ENCODE data around the gene ATF7IP2. TPM values are rescaled to one million over a fixed set of nuclear protein-coding genes. Genes with fewer than 3 reads are reported as not detected.

The ATF7IP2 gene
- total and polyA plus RNA-seq, 9 of the 15 experiments (the other 6 are each of a cell fraction or from before 2014, with no cell fraction given) = 131 to 515 (median 196) TPM

GRCh38 chr16:10356870-10357842, 28.7 kb upstream of the ATF7IP2 start (continued):
- TF ChIP-seq ADNP (tag; IDR thresholded peaks at IDR 0.05) (no peak), ZNF224 (CRISPR knock-in tag; IDR thresholded peaks at IDR 0.05) (no peak), ZNF41 (CRISPR knock-in tag; conservative IDR thresholded peaks at IDR 0.05) (peak; percentile 60; the same call in 1 of the 2 replicates), GABPA (tag; conservative IDR thresholded peaks at IDR 0.05; ENCODE audit: low read depth) (no peak), NFATC3 (IDR thresholded peaks at IDR 0.05) (no peak), RHOXF2B (CRISPR knock-in tag; conservative IDR thresholded peaks at IDR 0.05) (no peak), ARID2 (IDR thresholded peaks at IDR 0.05) (no peak), ZBTB7A (IDR thresholded peaks at IDR 0.05; ENCODE audit: borderline replicate concordance, control insufficient read depth, low read depth, low read length) (no peak), CAMTA2 (CRISPR knock-in tag; conservative IDR thresholded peaks at IDR 0.05) (no peak), STAG1 (CRISPR knock-in tag; IDR thresholded peaks at IDR 0.05; ENCODE audit: borderline replicate concordance) (no peak), ATF3 (IDR thresholded peaks at IDR 0.05) (no peak), ATF3 (CRISPR knock-in tag; conservative IDR thresholded peaks at IDR 0.05) (no peak), CTCFL (IDR thresholded peaks at IDR 0.05; ENCODE audit: borderline replicate concordance, insufficient read depth, low read depth, low read length, poor library complexity, severe bottlenecking) (no peak), ZNF282 (CRISPR knock-in tag; IDR thresholded peaks at IDR 0.05) (no peak), NR1H2 (CRISPR knock-in tag; IDR thresholded peaks at IDR 0.05) (no peak), MTF1 (CRISPR knock-in tag; IDR thresholded peaks at IDR 0.05; ENCODE audit: borderline replicate concordance) (no peak), RCOR1 (IDR thresholded peaks at IDR 0.05; ENCODE audit: borderline replicate concordance in 1 of 2, low read depth in 2 of 2, low read length in 2 of 2) (peak in 1 of 2 experiments; percentile 92; a peak in 2 of 4 replicates), CTBP1 (IDR thresholded peaks at IDR 0.05; ENCODE audit: borderline replicate concordance) (no peak), SRSF3 (IDR thresholded peaks at IDR 0.05; ENCODE audit: insufficient read depth, low read length) (no peak), RBM22 (IDR thresholded peaks at IDR 0.05; ENCODE audit: low read depth, low read length, poor library complexity, severe bottlenecking) (no peak), MAZ (CRISPR knock-in tag; conservative IDR thresholded peaks at IDR 0.05 in 1 of 2, IDR thresholded peaks at IDR 0.05 in 1 of 2) (peak in 1 of 2 experiments; percentile 53; a peak in 2 of 4 replicates), GATAD2A (IDR thresholded peaks at IDR 0.05) (0 out of 2 replicates have a peak, but pooled peaks have one; percentile 65), SIRT6 (IDR thresholded peaks at IDR 0.05; ENCODE audit: low read depth, low read length) (no peak)
